ENCODE measurements around the gene ZBP1.

Gene ZBP1

DNA sequence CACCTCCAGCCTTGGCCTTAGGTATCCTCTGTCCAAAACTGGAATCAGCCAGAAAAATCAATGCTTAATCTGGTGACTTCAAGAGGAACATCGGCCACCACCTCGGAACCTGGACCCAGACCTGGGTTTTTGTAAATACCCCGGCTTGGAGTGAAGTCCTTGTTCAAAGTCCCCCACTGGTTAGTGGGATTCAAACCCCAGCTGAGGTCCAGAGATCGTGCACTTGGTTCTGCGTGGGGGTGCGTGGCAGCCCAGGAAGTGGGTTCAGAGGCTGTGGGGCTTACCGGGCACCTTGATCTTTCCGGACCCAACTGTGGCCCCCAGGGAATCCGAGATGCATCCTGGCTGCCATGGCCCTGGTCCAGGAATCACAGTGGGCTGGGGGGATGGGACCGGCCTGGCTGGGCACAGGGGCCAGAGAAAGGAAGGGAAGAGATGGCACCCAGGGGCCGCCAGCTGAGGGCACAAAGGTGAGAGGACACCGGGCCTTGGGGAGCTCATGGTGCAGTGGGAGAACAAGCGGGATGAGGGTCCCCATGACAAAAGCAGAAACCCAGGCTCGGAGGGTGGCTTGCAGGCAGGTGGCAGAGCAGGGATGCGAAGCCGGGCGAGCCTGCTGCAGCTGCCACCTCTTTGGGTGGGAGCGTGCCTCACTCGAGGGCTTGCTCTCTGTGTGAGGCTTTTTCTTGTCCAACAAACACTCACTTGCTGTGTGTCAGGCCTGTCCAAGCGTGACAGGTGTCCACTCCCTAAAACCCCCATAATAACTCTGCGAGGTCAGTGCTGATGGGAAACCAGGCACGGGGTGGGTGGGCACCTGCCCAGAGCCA lies 27.7 kb downstream of the ZBP1 start:
- peaks cover 9% of the 10 kb centered on the region for H3K4me1 ChIP-seq (ENCODE audit: control insufficient read depth, low read length)
- H3K79me2 ChIP-seq (ENCODE audit: control insufficient read depth, low read length), result no peaks in the 10 kb centered on the region
- H3K4me2 ChIP-seq (ENCODE audit: low read length), result no peak overlapping the region
- no peaks in the 10 kb centered on the region for H3K9me2 ChIP-seq (replicated peaks; ENCODE audit: control insufficient read depth, low read length)
- H3K9me3 ChIP-seq (ENCODE audit: control insufficient read depth, insufficient read depth, low read length), result no peaks in the 10 kb centered on the region
- no peaks in the 10 kb centered on the region for H3K36me3 ChIP-seq (ENCODE audit: control insufficient read depth, low read length)
- no peaks in the 10 kb centered on the region; the same call in 1 of the 2 replicates for H4K20me1 ChIP-seq (ENCODE audit: control insufficient read depth, insufficient read depth, low read depth, low read length)
- no peak for TF ChIP-seq EZH2phosphoT487 (IDR thresholded peaks at IDR 0.05; ENCODE audit: borderline replicate concordance, low read length)
- TF ChIP-seq, protein P1, sequence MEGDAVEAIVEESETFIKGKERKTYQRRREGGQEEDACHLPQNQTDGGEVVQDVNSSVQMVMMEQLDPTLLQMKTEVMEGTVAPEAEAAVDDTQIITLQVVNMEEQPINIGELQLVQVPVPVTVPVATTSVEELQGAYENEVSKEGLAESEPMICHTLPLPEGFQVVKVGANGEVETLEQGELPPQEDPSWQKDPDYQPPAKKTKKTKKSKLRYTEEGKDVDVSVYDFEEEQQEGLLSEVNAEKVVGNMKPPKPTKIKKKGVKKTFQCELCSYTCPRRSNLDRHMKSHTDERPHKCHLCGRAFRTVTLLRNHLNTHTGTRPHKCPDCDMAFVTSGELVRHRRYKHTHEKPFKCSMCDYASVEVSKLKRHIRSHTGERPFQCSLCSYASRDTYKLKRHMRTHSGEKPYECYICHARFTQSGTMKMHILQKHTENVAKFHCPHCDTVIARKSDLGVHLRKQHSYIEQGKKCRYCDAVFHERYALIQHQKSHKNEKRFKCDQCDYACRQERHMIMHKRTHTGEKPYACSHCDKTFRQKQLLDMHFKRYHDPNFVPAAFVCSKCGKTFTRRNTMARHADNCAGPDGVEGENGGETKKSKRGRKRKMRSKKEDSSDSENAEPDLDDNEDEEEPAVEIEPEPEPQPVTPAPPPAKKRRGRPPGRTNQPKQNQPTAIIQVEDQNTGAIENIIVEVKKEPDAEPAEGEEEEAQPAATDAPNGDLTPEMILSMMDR (IDR thresholded peaks at IDR 0.05; ENCODE audit: low read depth, low read length, poor library complexity, severe bottlenecking), result no peak
- H3K4me3 ChIP-seq (ENCODE audit: low read length), result no peak overlapping the region
- H3K27me3 ChIP-seq (ENCODE audit: control insufficient read depth, low read length), result peaks cover 33% of the 10 kb centered on the region
- H3F3A ChIP-seq (ENCODE audit: control insufficient read depth, insufficient read depth), result no peaks in the 10 kb centered on the region
- H3K27ac ChIP-seq (ENCODE audit: low read depth, low read length), result no peak overlapping the region

DNA sequence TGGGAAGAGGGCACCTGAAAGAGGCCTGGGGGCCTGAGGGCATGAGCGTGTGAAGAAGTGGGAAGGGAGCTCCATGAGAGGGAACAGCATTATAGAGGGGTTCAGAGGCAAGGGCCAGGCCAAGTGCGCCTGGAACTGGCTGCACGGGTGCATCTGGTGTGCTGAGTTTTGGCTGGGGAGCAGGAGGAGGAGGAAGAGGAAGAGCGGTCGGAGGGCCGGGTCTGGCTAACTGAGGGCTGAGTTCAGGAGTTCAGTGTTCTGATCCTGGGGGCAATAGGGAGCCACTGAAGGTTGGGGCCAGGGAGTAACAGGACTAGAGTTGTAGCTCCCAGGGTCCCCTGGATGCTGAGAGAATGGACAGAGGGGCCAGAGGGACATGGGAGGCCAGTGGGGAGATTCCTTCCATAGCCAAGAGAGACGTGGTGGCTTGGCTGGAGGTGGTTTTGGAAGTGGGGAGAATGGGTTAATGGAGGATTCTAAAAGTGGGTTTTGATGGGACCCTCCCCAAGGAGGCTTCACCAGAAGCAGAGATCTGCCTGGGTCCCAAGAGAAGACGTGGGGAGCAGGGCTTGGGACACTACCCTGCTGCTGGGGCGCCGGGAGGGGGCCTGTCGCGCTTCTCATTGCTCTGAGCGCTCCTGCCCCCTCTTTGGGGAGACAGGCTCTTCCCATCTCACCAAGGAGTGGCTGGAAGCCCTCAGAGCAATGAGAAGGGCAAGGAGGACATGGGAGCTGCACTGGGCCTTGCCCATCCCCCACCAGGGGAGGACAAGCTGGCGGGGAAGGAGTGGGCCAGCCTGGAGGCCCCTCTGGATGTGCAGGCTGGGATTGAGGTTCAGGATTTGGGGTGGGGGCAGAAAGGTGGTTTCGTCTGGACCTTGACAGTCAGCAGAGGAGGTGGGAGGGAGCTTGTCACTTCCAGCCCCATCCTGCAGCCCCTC lies 28.7 kb downstream of the ZBP1 start:
- H4K20me1 ChIP-seq (ENCODE audit: control insufficient read depth, insufficient read depth, low read depth, low read length), result no peaks in the 10 kb centered on the region; the same call in 1 of the 2 replicates
- H3K27me3 ChIP-seq (ENCODE audit: control insufficient read depth, low read length), result peaks cover 30% of the 10 kb centered on the region
- no peak overlapping the region for H3K27ac ChIP-seq (ENCODE audit: low read depth, low read length)
- no peaks in the 10 kb centered on the region for H3K9me3 ChIP-seq (ENCODE audit: control insufficient read depth, insufficient read depth, low read length)
- no peaks in the 10 kb centered on the region for H3K79me2 ChIP-seq (ENCODE audit: control insufficient read depth, low read length)
- no peak overlapping the region for H3K4me2 ChIP-seq (ENCODE audit: low read length)
- TF ChIP-seq, protein P1 (IDR thresholded peaks at IDR 0.05; ENCODE audit: low read depth, low read length, poor library complexity, severe bottlenecking), result no peak
- TF ChIP-seq EZH2phosphoT487 (IDR thresholded peaks at IDR 0.05; ENCODE audit: borderline replicate concordance, low read length), result no peak
- H3K4me3 ChIP-seq (ENCODE audit: low read length), result no peak overlapping the region
- no peaks in the 10 kb centered on the region for H3F3A ChIP-seq (ENCODE audit: control insufficient read depth, insufficient read depth)
- no peaks in the 10 kb centered on the region for H3K9me2 ChIP-seq (replicated peaks; ENCODE audit: control insufficient read depth, low read length)
- H3K36me3 ChIP-seq (ENCODE audit: control insufficient read depth, low read length), result no peaks in the 10 kb centered on the region
- H3K4me1 ChIP-seq (ENCODE audit: control insufficient read depth, low read length), result peaks cover 9% of the 10 kb centered on the region

DNA sequence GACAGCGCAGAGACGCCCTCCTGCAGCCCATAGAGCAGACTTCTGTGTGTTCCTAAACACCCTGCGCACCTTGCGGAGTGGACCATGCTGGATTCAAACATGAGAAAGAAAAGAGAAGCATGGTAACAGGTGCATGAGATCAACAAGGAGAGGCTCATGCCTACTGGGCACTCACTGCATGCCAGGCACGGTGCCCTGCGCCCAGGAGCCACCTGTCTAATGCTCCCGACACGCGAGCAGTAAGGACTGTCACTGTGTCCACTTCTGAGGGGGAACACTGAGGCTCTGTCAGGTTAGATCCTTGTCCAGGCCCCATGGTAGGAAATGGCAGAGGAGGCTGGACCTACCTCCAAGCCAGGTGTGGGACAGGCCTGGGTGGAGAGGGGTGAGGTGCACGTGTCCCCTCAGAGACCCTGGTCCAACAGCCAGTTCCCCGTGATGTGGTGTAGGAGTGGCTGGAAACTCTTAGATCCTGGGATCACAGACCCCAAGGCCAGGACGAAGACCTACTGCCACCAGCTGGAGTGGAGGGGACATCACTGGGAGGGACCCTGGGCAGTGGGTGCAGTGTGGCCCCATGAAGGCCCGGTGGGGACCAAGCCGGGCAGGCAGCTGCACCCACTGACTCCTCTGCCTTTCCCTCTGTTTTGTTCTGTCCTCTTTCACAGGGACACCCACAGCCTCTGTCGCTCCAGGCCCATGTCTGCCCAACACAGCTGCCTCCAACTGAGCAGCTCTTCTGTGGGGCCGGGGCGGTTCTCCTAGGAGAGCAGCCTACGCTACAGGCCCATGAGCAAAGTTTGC lies 29.5 kb downstream of the ZBP1 start:
- Histone ChIP-seq H3K36me3 (ENCODE audit: control insufficient read depth, low read length) (no peaks in the 10 kb centered on the region), H3K4me1 (ENCODE audit: control insufficient read depth, low read length) (peaks cover 9% of the 10 kb centered on the region), H3K4me2 (ENCODE audit: low read length) (no peak overlapping the region), H3F3A (ENCODE audit: control insufficient read depth, insufficient read depth) (no peaks in the 10 kb centered on the region), H3K27ac (ENCODE audit: low read depth, low read length) (no peak overlapping the region), H3K9me2 (replicated peaks; ENCODE audit: control insufficient read depth, low read length) (no peaks in the 10 kb centered on the region), H3K27me3 (ENCODE audit: control insufficient read depth, low read length) (peaks cover 37% of the 10 kb centered on the region), H4K20me1 (ENCODE audit: control insufficient read depth, insufficient read depth, low read depth, low read length) (no peaks in the 10 kb centered on the region), H3K4me3 (ENCODE audit: low read length) (no peak overlapping the region), H3K79me2 (ENCODE audit: control insufficient read depth, low read length) (no peaks in the 10 kb centered on the region), H3K9me3 (ENCODE audit: control insufficient read depth, insufficient read depth, low read length) (no peaks in the 10 kb centered on the region)
- TF ChIP-seq, protein P1 (IDR thresholded peaks at IDR 0.05; ENCODE audit: low read depth, low read length, poor library complexity, severe bottlenecking), result no peak
- no peak for TF ChIP-seq EZH2phosphoT487 (IDR thresholded peaks at IDR 0.05; ENCODE audit: borderline replicate concordance, low read length)
